HCT116 (cell line): ENCODE measurements around the gene CNPY1. TPM values are rescaled to one million over a fixed set of nuclear protein-coding genes. Genes with fewer than 3 reads are reported as not detected.

Experiments used
- ATAC-seq: fragments of 200-7000 bp; cut with Tn5 transposase; 2 replicates; pipeline ENCODE4 v1.9.1; 2020; ENCODE audit warnings: mild to moderate bottlenecking, moderate library complexity
- BruUV-seq: library from RNA; stranded (reverse); fragments of 400-500 nt; replicated peaks from 2 replicates; lab custom pipeline; 2021; lab: Mats Ljungman, UMichigan
- CTCF ChIA-PET: fragments of 300-600 bp; sonication (Branson Sonifier 250); formaldehyde crosslinking; loops from one replicate; lab custom pipeline; 2021; ENCODE audit warnings: antibody characterized with exemption; lab: Charles Lee
- POLR2A ChIA-PET: fragments of 300-600, 350-600 bp; sonication (Branson Sonifier 250); formaldehyde crosslinking; loops from one replicate; lab custom pipeline; 2021; ENCODE audit warnings: antibody characterized with exemption; lab: Charles Lee
- RAD21 ChIA-PET, 2 experiments: fragments of 300-600 bp; sonication (Branson Sonifier 250); formaldehyde crosslinking; loops; one replicate each; lab custom pipeline; 2023; ENCODE audit warnings: low total read pairs in 2 of 2; ENCODE audit not compliant: uncharacterized antibody in 2 of 2, unreplicated experiment in 2 of 2, low non-redundant PET in 1 of 2; lab: Charles Lee
- DNase-seq: peaks from one replicate; pipeline ENCODE4 v3.0.0-alpha.2; 2010; ENCODE audit warnings: low read depth, low spot score
- H2AFZ ChIP-seq: fragments of 200-600 bp; shearing (Covaris generic), sonication (generic); 2 replicates; pipeline ENCODE4 v1.6.1; 2017; ENCODE audit warnings: low read depth, mixed run types, mixed read lengths, antibody characterized with exemption, low read length; ENCODE audit not compliant: poor library complexity, severe bottlenecking
- H3K27ac ChIP-seq: 2 replicates; pipeline ENCODE4 v1.5.1; 2012; ENCODE audit warnings: low read depth, low read length
- H3K27me3 ChIP-seq: fragments of 200-600 bp; sonication (generic); 2 replicates; pipeline ENCODE4 v1.6.1; 2016; ENCODE audit warnings: mixed run types, low read length, mixed read lengths; ENCODE audit not compliant: insufficient read depth
- H3K36me3 ChIP-seq, 2 experiments: fragments of 200-500 bp in 1 of 2; fragments of 200-600 bp in 1 of 2; sonication (Bioruptor generic) in 1 of 2; sonication (generic) in 1 of 2; 2 replicates each; pipeline versions ENCODE4 v1.5.1 to v1.6.1; 2014 to 2016; ENCODE audit warnings: low read length in 2 of 2, inconsistent platforms in 1 of 2, mixed read lengths in 1 of 2, mixed run types in 1 of 2; ENCODE audit not compliant: insufficient read depth in 2 of 2, control insufficient read depth in 1 of 2
- H3K4me1 ChIP-seq, 2 experiments: fragments of 200-600 bp in 1 of 2; sonication (generic) in 1 of 2; 2 replicates each; pipeline versions ENCODE4 v1.5.1 to v1.6.1; 2012 to 2017; ENCODE audit warnings: low read length in 2 of 2, inconsistent platforms in 1 of 2, mild to moderate bottlenecking in 1 of 2, mixed read lengths in 1 of 2, mixed run types in 1 of 2, moderate library complexity in 1 of 2; ENCODE audit not compliant: insufficient read depth in 2 of 2, control insufficient read depth in 1 of 2
- H3K4me2 ChIP-seq: fragments of 200-600 bp; sonication (generic); 2 replicates; pipeline ENCODE4 v1.6.1; 2017; ENCODE audit warnings: mixed run types, low read length, mixed read lengths
- H3K4me3 ChIP-seq, 2 experiments: fragments of 200-600 bp in 1 of 2; sonication (generic) in 1 of 2; replicated peaks in 1 of 2; 2 replicates each; pipeline ENCODE4 v1.5.1; 2011 to 2016; ENCODE audit warnings: low read length in 2 of 2, control low read depth in 1 of 2, low read depth in 1 of 2, mild to moderate bottlenecking in 1 of 2, mixed read lengths in 1 of 2, mixed run types in 1 of 2
- H3K79me2 ChIP-seq: fragments of 200-600 bp; sonication (generic); 2 replicates; pipeline ENCODE4 v1.6.1; 2017; ENCODE audit warnings: mild to moderate bottlenecking, mixed run types, low read length, moderate library complexity, mixed read lengths; ENCODE audit not compliant: insufficient read depth
- H3K9ac ChIP-seq: fragments of 200-600 bp; sonication (generic); 2 replicates; pipeline ENCODE4 v1.6.1; 2016; ENCODE audit warnings: low read length, mixed read lengths
- H3K9me2 ChIP-seq: fragments of 200-600 bp; sonication (generic), shearing (Covaris generic); 2 replicates; pipeline ENCODE4 v1.6.1; 2017; ENCODE audit warnings: mixed run types, mild to moderate bottlenecking, moderate library complexity; ENCODE audit not compliant: insufficient read depth
- H3K9me3 ChIP-seq, 2 experiments: fragments of 200-500 bp in 1 of 2; fragments of 200-600 bp in 1 of 2; sonication (Bioruptor generic) in 1 of 2; sonication (generic) in 1 of 2; 2 replicates each; pipeline ENCODE4 v1.6.1; 2014 to 2017; ENCODE audit warnings: low read length in 2 of 2, mixed read lengths in 2 of 2, inconsistent platforms in 1 of 2, low read depth in 1 of 2, mild to moderate bottlenecking in 1 of 2, mixed run types in 1 of 2, moderate library complexity in 1 of 2; ENCODE audit not compliant: control insufficient read depth in 1 of 2, insufficient read depth in 1 of 2
- H4K20me1 ChIP-seq: fragments of 200-600 bp; sonication (generic), shearing (Covaris generic); 2 replicates; pipeline ENCODE4 v1.6.1; 2017; ENCODE audit warnings: mixed run types, mild to moderate bottlenecking, moderate library complexity; ENCODE audit not compliant: insufficient read depth
- CBX3 ChIP-seq: IDR thresholded peaks from 2 replicates; pipeline ENCODE4 v1.6.1; 2012; ENCODE audit warnings: low read depth
- CEBPB ChIP-seq: IDR thresholded peaks from 2 replicates; pipeline ENCODE4 v1.6.1; 2012; ENCODE audit warnings: low read depth
- EGR1 ChIP-seq: IDR thresholded peaks from 2 replicates; pipeline ENCODE4 v1.6.1; 2012; ENCODE audit warnings: low read depth
- EZH2phosphoT487 ChIP-seq: fragments of 200-600 bp; IDR thresholded peaks from 2 replicates; pipeline ENCODE4 v1.6.1; 2018; ENCODE audit warnings: antibody characterized with exemption, borderline replicate concordance
- FOSL1 ChIP-seq: IDR thresholded peaks from 2 replicates; pipeline ENCODE4 v1.6.1; 2012; ENCODE audit warnings: low read depth
- RAD21 ChIP-seq: IDR thresholded peaks from 2 replicates; pipeline ENCODE4 v1.6.1; 2012; ENCODE audit warnings: low read depth, mild to moderate bottlenecking
- SIN3A ChIP-seq: IDR thresholded peaks from 2 replicates; pipeline ENCODE4 v1.6.1; 2012; ENCODE audit warnings: low read depth
- SRF ChIP-seq: IDR thresholded peaks from 2 replicates; pipeline ENCODE4 v1.6.1; 2012; ENCODE audit warnings: low read depth
- ZNF274 ChIP-seq: fragments of 200-500 bp; sonication (Bioruptor generic); IDR thresholded peaks from 2 replicates; pipeline ENCODE4 v1.6.1; 2014; ENCODE audit warnings: mild to moderate bottlenecking, low read depth, low read length, inconsistent platforms
- intact Hi-C: fragments of 100-400 bp; cut with micrococcal nuclease; formaldehyde crosslinking; loops from 2 replicates; pipeline ENCODE4 v1.10.0; 2022
- total RNA-seq: library from RNA; stranded (reverse); gene quantifications from one replicate; pipeline ENCODE4 v1.2.1, GENCODE V29; 2021; ENCODE audit not compliant: unreplicated experiment
- TF ChIP-seq, protein P1 (sequence below): IDR thresholded peaks from 2 replicates; pipeline ENCODE4 v1.6.1; 2011; ENCODE audit warnings: mild to moderate bottlenecking, low read length, moderate library complexity; ENCODE audit not compliant: insufficient replicate concordance; ENCODE audit errors: extremely low read depth
- TF ChIP-seq, protein P2 (sequence below): IDR thresholded peaks from 2 replicates; pipeline ENCODE4 v1.6.1; 2012; ENCODE audit warnings: low read depth
- TF ChIP-seq, protein P3 (sequence below): IDR thresholded peaks from 2 replicates; pipeline ENCODE4 v1.6.1; 2012
- TF ChIP-seq, protein P4 (sequence below), 3 experiments: fragments of 200-600 bp in 1 of 3; sonication (generic) in 1 of 3; IDR thresholded peaks in 2 of 3; conservative IDR thresholded peaks in 1 of 3; 2 replicates each; pipeline ENCODE4 v1.5.1; 2012 to 2017; ENCODE audit warnings: low read depth in 2 of 3, low read length in 2 of 3, antibody characterized with exemption in 1 of 3, borderline replicate concordance in 1 of 3, control low read depth in 1 of 3, mild to moderate bottlenecking in 1 of 3, mixed read lengths in 1 of 3, mixed run types in 1 of 3, moderate library complexity in 1 of 3; ENCODE audit not compliant: insufficient read depth in 1 of 3

CNPY1 gene
- total RNA-seq, 1 experiment from 2014 or later, result not detected

DNA sequence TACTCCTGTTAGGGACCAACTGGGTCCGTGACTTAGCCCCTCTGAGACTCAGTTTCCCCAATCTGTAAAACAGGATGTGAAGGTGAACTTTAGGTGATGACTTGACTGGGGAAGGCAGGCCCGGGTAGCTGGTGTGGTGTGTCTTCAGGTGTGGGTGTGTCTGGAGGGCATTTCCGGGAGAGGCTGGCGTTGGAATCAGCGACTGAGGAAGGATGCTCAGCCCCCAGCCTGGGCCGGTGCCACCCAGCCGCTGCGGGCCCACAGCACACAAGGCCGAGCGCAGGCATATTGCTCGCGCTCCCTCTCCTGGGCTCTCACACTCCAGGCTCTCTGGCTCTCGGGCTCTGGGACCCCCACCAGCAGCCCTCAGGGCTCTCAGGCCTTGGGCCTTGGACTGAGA, 31.7 kb upstream of the CNPY1 start:
- no peaks in the 10 kb centered on the region for H3K9me2 ChIP-seq
- TF ChIP-seq ZNF274, result no peak
- TF ChIP-seq, all 23 proteins: peak for 0
- peaks cover 5 to 12% of the 10 kb centered on the region in 2 experiments; a peak in 2 of 4 replicates for H3K4me1 ChIP-seq
- H3K36me3 ChIP-seq, result no peaks in the 10 kb centered on the region
- no TSS peak for BruUV-seq
- ATAC-seq, result no peak
- H3K4me2 ChIP-seq, result no peak overlapping the region
- no peaks in the 10 kb centered on the region for H3K9me3 ChIP-seq
- H3K79me2 ChIP-seq, result no peaks in the 10 kb centered on the region
- RAD21 ChIA-PET, result no interaction called here
- DNase-seq, result no peak
- H4K20me1 ChIP-seq, result no peaks in the 10 kb centered on the region
- intact Hi-C loops, result no loop called here
- no peak overlapping the region for H2AFZ ChIP-seq
- POLR2A ChIA-PET, result no interaction called here
- H3K27ac ChIP-seq, result no peak overlapping the region
- H3K27me3 ChIP-seq, result peaks cover 6% of the 10 kb centered on the region; the same call in 1 of the 2 replicates
- H3K9ac ChIP-seq, result no peak overlapping the region
- no peak overlapping the region for H3K4me3 ChIP-seq
- CTCF ChIA-PET, result no interaction called here

DNA sequence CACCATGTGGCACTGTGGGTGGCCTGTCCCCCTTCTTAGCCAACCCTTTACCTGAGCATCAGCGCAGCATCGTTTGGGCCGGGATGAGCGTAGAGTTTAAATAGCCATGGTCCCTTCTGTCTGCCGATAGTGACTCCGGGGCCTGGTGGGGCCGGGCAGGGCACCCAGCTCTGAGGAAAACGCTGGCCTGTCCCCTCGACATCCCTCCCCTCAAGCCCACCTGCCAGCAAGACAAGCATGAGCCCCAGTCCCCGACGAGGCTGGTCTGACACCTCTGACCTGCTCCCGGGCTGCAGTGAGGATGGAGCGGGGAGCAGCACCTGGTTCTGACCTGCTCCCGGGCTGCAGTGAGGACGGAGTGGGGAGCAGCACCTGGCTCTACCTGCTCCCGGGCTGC, 31.1 kb upstream of the CNPY1 start:
- POLR2A ChIA-PET, result no interaction called here
- TF ChIP-seq CBX3, result no peak
- no peak for TF ChIP-seq FOSL1
- no peak for TF ChIP-seq SRF
- TF ChIP-seq, protein P1, sequence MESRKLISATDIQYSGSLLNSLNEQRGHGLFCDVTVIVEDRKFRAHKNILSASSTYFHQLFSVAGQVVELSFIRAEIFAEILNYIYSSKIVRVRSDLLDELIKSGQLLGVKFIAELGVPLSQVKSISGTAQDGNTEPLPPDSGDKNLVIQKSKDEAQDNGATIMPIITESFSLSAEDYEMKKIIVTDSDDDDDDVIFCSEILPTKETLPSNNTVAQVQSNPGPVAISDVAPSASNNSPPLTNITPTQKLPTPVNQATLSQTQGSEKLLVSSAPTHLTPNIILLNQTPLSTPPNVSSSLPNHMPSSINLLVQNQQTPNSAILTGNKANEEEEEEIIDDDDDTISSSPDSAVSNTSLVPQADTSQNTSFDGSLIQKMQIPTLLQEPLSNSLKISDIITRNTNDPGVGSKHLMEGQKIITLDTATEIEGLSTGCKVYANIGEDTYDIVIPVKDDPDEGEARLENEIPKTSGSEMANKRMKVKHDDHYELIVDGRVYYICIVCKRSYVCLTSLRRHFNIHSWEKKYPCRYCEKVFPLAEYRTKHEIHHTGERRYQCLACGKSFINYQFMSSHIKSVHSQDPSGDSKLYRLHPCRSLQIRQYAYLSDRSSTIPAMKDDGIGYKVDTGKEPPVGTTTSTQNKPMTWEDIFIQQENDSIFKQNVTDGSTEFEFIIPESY, result no peak
- TF ChIP-seq RAD21, result no peak
- no peak for TF ChIP-seq CEBPB
- TF ChIP-seq, protein P2, sequence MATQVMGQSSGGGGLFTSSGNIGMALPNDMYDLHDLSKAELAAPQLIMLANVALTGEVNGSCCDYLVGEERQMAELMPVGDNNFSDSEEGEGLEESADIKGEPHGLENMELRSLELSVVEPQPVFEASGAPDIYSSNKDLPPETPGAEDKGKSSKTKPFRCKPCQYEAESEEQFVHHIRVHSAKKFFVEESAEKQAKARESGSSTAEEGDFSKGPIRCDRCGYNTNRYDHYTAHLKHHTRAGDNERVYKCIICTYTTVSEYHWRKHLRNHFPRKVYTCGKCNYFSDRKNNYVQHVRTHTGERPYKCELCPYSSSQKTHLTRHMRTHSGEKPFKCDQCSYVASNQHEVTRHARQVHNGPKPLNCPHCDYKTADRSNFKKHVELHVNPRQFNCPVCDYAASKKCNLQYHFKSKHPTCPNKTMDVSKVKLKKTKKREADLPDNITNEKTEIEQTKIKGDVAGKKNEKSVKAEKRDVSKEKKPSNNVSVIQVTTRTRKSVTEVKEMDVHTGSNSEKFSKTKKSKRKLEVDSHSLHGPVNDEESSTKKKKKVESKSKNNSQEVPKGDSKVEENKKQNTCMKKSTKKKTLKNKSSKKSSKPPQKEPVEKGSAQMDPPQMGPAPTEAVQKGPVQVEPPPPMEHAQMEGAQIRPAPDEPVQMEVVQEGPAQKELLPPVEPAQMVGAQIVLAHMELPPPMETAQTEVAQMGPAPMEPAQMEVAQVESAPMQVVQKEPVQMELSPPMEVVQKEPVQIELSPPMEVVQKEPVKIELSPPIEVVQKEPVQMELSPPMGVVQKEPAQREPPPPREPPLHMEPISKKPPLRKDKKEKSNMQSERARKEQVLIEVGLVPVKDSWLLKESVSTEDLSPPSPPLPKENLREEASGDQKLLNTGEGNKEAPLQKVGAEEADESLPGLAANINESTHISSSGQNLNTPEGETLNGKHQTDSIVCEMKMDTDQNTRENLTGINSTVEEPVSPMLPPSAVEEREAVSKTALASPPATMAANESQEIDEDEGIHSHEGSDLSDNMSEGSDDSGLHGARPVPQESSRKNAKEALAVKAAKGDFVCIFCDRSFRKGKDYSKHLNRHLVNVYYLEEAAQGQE, result no peak
- TF ChIP-seq SIN3A, result no peak
- TF ChIP-seq ZNF274, result no peak
- TF ChIP-seq, protein P3, sequence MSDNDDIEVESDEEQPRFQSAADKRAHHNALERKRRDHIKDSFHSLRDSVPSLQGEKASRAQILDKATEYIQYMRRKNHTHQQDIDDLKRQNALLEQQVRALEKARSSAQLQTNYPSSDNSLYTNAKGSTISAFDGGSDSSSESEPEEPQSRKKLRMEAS, result no peak
- no peak for TF ChIP-seq EZH2phosphoT487
- TF ChIP-seq, protein P4, sequence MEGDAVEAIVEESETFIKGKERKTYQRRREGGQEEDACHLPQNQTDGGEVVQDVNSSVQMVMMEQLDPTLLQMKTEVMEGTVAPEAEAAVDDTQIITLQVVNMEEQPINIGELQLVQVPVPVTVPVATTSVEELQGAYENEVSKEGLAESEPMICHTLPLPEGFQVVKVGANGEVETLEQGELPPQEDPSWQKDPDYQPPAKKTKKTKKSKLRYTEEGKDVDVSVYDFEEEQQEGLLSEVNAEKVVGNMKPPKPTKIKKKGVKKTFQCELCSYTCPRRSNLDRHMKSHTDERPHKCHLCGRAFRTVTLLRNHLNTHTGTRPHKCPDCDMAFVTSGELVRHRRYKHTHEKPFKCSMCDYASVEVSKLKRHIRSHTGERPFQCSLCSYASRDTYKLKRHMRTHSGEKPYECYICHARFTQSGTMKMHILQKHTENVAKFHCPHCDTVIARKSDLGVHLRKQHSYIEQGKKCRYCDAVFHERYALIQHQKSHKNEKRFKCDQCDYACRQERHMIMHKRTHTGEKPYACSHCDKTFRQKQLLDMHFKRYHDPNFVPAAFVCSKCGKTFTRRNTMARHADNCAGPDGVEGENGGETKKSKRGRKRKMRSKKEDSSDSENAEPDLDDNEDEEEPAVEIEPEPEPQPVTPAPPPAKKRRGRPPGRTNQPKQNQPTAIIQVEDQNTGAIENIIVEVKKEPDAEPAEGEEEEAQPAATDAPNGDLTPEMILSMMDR (IDR thresholded peaks at IDR 0.05 in 2 of 3, conservative IDR thresholded peaks at IDR 0.05 in 1 of 3; ENCODE audit: borderline replicate concordance in 1 of 3, insufficient read depth in 1 of 3, low read depth in 2 of 3, low read length in 2 of 3), result no peak
- TF ChIP-seq EGR1, result no peak

More for the DNA sequence above, 31.1 kb upstream of the CNPY1 start:
- Histone ChIP-seq H3K27me3 (peaks cover under 1% of the 10 kb centered on the region; the same call in 1 of the 2 replicates), H3K4me1 (peaks cover 5 to 12% of the 10 kb centered on the region in 2 experiments; a peak in 2 of 4 replicates), H3K4me3 (no peak overlapping the region), H3K79me2 (no peaks in the 10 kb centered on the region), H3K9ac (no peak overlapping the region), H2AFZ (no peak overlapping the region), H4K20me1 (no peaks in the 10 kb centered on the region), H3K9me2 (no peaks in the 10 kb centered on the region), H3K9me3 (no peaks in the 10 kb centered on the region), H3K36me3 (no peaks in the 10 kb centered on the region), H3K4me2 (no peak overlapping the region), H3K27ac (no peak overlapping the region)
- BruUV-seq, result no TSS peak
- RAD21 ChIA-PET, result no interaction called here
- ATAC-seq (no peak), DNase-seq (no peak)
- CTCF ChIA-PET, result no interaction called here
- intact Hi-C loops, result no loop called here
